ENCODE measurements around the gene SLC9B2. TPM values are rescaled to one million over a fixed set of nuclear protein-coding genes. Genes with fewer than 3 reads are reported as not detected.

SLC9B2 gene
- total RNA-seq, 4 donors from 2014 or later = 0.96 to 20.6 (median 7.1) TPM

DNA sequence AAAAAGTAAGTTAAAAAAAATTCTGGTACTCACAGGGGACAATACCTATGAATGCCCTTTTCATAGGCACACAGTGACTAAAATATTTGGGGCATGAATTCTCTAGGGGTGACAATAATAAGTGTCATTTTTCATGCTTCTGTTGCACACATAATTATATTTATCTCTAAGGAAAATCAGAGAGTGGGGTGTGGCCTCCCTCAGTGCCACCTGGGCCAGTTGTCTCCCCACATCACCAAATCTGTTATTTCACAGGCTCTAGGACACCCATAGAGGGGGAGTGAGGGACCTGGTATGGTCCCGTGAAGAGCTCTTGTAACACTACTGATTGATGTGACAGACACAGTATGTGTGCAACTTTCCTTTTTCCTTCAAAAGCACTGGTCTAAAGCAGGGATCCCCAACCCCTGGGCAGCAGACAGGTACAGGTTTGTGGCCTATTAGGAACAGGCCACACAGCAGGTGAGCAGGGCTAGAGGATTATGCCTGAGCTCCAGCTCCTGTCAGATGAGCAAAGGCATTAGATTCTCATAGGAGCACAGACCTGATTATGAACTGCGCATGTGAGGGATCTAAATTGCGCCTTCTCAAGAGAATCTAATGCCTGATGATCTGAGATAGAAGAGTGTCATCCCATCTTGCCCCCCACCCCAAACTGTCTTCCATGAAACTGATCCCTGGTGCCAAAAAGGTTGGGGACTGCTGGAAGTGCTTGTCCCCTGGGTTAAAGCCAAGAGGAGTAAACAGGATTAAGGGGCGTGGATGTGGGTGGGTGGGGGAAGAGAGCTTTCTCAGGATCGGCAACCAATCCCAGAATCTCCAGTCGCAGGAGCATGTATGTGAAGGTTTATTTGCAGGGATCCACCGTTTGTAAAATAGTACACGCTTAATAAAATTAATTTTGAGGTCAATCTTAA, 57.9 kb downstream of the SLC9B2 start:
- Histone ChIP-seq H3K4me3 (peak overlapping the region; percentile 4 to 55 (median 32)), H3K9me3 (no peaks in the 10 kb centered on the region), H3K27ac (peak overlapping the region; percentile 89 to 93 (median 90)), H3K36me3 (no peaks in the 10 kb centered on the region), H3K27me3 (no peaks in the 10 kb centered on the region), H3K4me1 (peaks cover 3 to 13% (median 7%) of the 10 kb centered on the region in 4 donors)
- in situ Hi-C loops (cut with MboI; ENCODE audit: low pct_ligation_motif_present in 1 of 4, low pct_unique_long_range_greater_than_20kb in 1 of 4, low sequenced_read_pairs in 3 of 4) = loop anchor here in 3 of 4 donors (10.0 to 25.0 kb wide), 3 partner anchors 181 to 574 kb away; partner anchors contain the start of gene UBE2D3 (in 1 of the 3)
- intact Hi-C loops (cut with DNase I; ENCODE audit: low total_unique reads) = no loop called here
- TF ChIP-seq, protein P1, sequence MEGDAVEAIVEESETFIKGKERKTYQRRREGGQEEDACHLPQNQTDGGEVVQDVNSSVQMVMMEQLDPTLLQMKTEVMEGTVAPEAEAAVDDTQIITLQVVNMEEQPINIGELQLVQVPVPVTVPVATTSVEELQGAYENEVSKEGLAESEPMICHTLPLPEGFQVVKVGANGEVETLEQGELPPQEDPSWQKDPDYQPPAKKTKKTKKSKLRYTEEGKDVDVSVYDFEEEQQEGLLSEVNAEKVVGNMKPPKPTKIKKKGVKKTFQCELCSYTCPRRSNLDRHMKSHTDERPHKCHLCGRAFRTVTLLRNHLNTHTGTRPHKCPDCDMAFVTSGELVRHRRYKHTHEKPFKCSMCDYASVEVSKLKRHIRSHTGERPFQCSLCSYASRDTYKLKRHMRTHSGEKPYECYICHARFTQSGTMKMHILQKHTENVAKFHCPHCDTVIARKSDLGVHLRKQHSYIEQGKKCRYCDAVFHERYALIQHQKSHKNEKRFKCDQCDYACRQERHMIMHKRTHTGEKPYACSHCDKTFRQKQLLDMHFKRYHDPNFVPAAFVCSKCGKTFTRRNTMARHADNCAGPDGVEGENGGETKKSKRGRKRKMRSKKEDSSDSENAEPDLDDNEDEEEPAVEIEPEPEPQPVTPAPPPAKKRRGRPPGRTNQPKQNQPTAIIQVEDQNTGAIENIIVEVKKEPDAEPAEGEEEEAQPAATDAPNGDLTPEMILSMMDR (IDR thresholded peaks at IDR 0.05) = no peak
- TF ChIP-seq EP300 (IDR thresholded peaks at IDR 0.05; ENCODE audit: low read depth) = no peak
- no peak for TF ChIP-seq POLR2A (IDR thresholded peaks at IDR 0.05)
- no peak for TF ChIP-seq POLR2AphosphoS5 (IDR thresholded peaks at IDR 0.05)
- peak; percentile 30 for DNase-seq
- 19 to 42% methylated on average over 4 to 8 of the region's 8 CpGs for WGBS, 2 donors (ENCODE audit: low coverage in 1 of 2)

- no peak for DNase-seq
- peak overlapping the region; percentile 55 to 71 (median 58) for H3K27ac ChIP-seq
- no peak overlapping the region for H3K4me3 ChIP-seq
- H3K4me1 ChIP-seq = peaks cover 5 to 24% (median 19%) of the 10 kb centered on the region in 4 donors
- intact Hi-C loops (cut with DNase I; ENCODE audit: low total_unique reads) (no loop called here), in situ Hi-C loops (cut with MboI; ENCODE audit: low pct_ligation_motif_present in 1 of 4, low pct_unique_long_range_greater_than_20kb in 1 of 4, low sequenced_read_pairs in 3 of 4) (loop anchor here in 3 of 4 donors (10.0 to 25.0 kb wide), 3 partner anchors 175 to 568 kb away; partner anchors contain the start of gene UBE2D3 (in 1 of the 3))
- H3K27me3 ChIP-seq = no peaks in the 10 kb centered on the region
- TF ChIP-seq EP300 (IDR thresholded peaks at IDR 0.05; ENCODE audit: low read depth) = peak; percentile 34
- no peak for TF ChIP-seq POLR2A (IDR thresholded peaks at IDR 0.05)
- H3K36me3 ChIP-seq = no peaks in the 10 kb centered on the region
- no peaks in the 10 kb centered on the region for H3K9me3 ChIP-seq
Observed at GRCh38 chr4:103012551-103012950, 64.0 kb downstream of the SLC9B2 start.

GRCh38 chr4:103012060-103012459, 64.5 kb downstream of the SLC9B2 start:
- no peak for TF ChIP-seq EP300 (IDR thresholded peaks at IDR 0.05; ENCODE audit: low read depth)
- no peak for TF ChIP-seq POLR2AphosphoS5 (IDR thresholded peaks at IDR 0.05)
- no peak for TF ChIP-seq POLR2A (IDR thresholded peaks at IDR 0.05)
- TF ChIP-seq, protein P1 (IDR thresholded peaks at IDR 0.05) = no peak

GRCh38 chr4:103011378-103012025, 65.1 kb downstream of the SLC9B2 start:
- intact Hi-C loops (cut with DNase I; ENCODE audit: low total_unique reads) = no loop called here
- Histone ChIP-seq H3K27me3 (no peaks in the 10 kb centered on the region), H3K27ac (peak overlapping the region; percentile 55 to 71 (median 58)), H3K36me3 (no peaks in the 10 kb centered on the region), H3K9me3 (no peaks in the 10 kb centered on the region), H3K4me3 (no peak overlapping the region), H3K4me1 (peaks cover 5 to 24% (median 19%) of the 10 kb centered on the region in 4 donors)
- TF ChIP-seq EP300 (IDR thresholded peaks at IDR 0.05; ENCODE audit: low read depth) (no peak), POLR2A (IDR thresholded peaks at IDR 0.05) (no peak), POLR2AphosphoS5 (IDR thresholded peaks at IDR 0.05) (peak in 1 of 3 donors; percentile 27)
- TF ChIP-seq, protein P1 (IDR thresholded peaks at IDR 0.05) = no peak
- 73% methylated on average over 4 of the region's 4 CpGs; no CpG with 5 or more reads in 1 of the 2 donors for WGBS, 2 donors (ENCODE audit: low coverage in 1 of 2)
- peak; percentile 75 for DNase-seq
- in situ Hi-C loops (cut with MboI; ENCODE audit: low pct_ligation_motif_present in 1 of 4, low pct_unique_long_range_greater_than_20kb in 1 of 4, low sequenced_read_pairs in 3 of 4) = loop anchor here in 3 of 4 donors (10.0 to 25.0 kb wide), 3 partner anchors 174 to 567 kb away; partner anchors contain the start of gene UBE2D3 (in 1 of the 3)

More at GRCh38 chr4:103012060-103012459, 64.5 kb downstream of the SLC9B2 start:
- H3K27ac ChIP-seq = peak overlapping the region; percentile 55 to 71 (median 58)
- H3K4me1 ChIP-seq = peaks cover 5 to 24% (median 19%) of the 10 kb centered on the region in 4 donors
- no peaks in the 10 kb centered on the region for H3K36me3 ChIP-seq
- in situ Hi-C loops (cut with MboI; ENCODE audit: low pct_ligation_motif_present in 1 of 4, low pct_unique_long_range_greater_than_20kb in 1 of 4, low sequenced_read_pairs in 3 of 4) (loop anchor here in 3 of 4 donors (10.0 to 25.0 kb wide), 3 partner anchors 175 to 567 kb away; partner anchors contain the start of gene UBE2D3 (in 1 of the 3)), intact Hi-C loops (cut with DNase I; ENCODE audit: low total_unique reads) (no loop called here)
- H3K27me3 ChIP-seq = no peaks in the 10 kb centered on the region
- no peak for DNase-seq
- no peaks in the 10 kb centered on the region for H3K9me3 ChIP-seq
- no peak overlapping the region for H3K4me3 ChIP-seq
- WGBS, 2 donors (ENCODE audit: low coverage in 1 of 2) = 30 to 38% methylated on average over 1 of the region's 1 CpG
